ENCODE data around the gene TMEM35A. TPM values are rescaled to one million over a fixed set of nuclear protein-coding genes. Genes with fewer than 3 reads are reported as not detected.

TMEM35A gene
- polyA plus RNA-seq, 3 donors = not detected

DNA sequence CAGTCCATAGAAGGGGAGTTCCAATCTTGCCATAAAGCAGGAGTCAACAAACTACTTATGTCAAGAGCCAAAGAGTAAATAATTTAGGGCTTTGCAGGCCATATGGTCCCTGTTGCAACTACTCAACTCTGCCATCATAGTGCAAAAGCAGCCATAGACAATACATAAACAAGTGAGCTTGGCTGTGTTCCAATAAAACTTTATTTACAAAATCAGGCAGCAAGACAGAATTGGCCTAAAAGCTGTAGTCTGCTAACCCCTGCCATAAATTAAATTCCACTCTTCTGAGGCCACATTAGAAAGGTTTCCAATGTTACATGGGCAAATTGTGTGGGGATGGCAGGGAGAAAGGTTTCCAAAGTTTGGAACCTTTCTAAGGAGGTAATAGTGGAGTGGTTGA is 41.4 kb upstream of the TMEM35A start:
- no peaks in the 10 kb centered on the region for H3K9me3 Mint-ChIP-seq
- H3K9me3 ChIP-seq (replicated peaks in 1 of 2; ENCODE audit: control insufficient read depth in 1 of 2, insufficient read depth in 1 of 2, low read length in 2 of 2) = no peaks in the 10 kb centered on the region
- H3K9ac ChIP-seq (ENCODE audit: insufficient read depth, low read length, poor library complexity, severe bottlenecking) = no peak overlapping the region
- H3K27ac Mint-ChIP-seq = no peak overlapping the region
- no peak for TF ChIP-seq CTCF (IDR thresholded peaks at IDR 0.05)
- H3K27ac ChIP-seq (ENCODE audit: low read depth in 1 of 2, low read length in 2 of 2) = no peak overlapping the region
- no peaks in the 10 kb centered on the region for H4K20me1 ChIP-seq (ENCODE audit: insufficient read depth, low read length)
- H3K36me3 Mint-ChIP-seq = peaks cover 39 to 61% of the 10 kb centered on the region in 2 donors
- no peak overlapping the region for H3K4me2 ChIP-seq (replicated peaks; ENCODE audit: extremely low read depth, low read length, poor library complexity, severe bottlenecking)
- H3K4me3 ChIP-seq (replicated peaks in 1 of 3; ENCODE audit: low read depth in 2 of 3, low read length in 3 of 3) = no peak overlapping the region
- no peak for DNase-seq
- no peaks in the 10 kb centered on the region for H3K79me2 ChIP-seq (ENCODE audit: insufficient read depth, low read length)
- H3K27me3 Mint-ChIP-seq (ENCODE audit: low read depth in 3 of 3) = peaks cover 0 to 7% (median 0%) of the 10 kb centered on the region in 3 donors
- no peak overlapping the region for H2AFZ ChIP-seq (ENCODE audit: insufficient read depth, low read depth, low read length, poor library complexity, severe bottlenecking)
- intact Hi-C loops (cut with micrococcal nuclease) = no loop called here
- H3K4me3 Mint-ChIP-seq = no peak overlapping the region
- peaks cover 47 to 72% of the 10 kb centered on the region in 2 donors for H3K36me3 ChIP-seq (replicated peaks in 1 of 2; ENCODE audit: control insufficient read depth in 1 of 2, insufficient read depth in 2 of 2, low read length in 2 of 2)
- no peaks in the 10 kb centered on the region for H3K27me3 ChIP-seq (ENCODE audit: control insufficient read depth in 2 of 2, insufficient read depth in 2 of 2, low read length in 2 of 2)
- no peaks in the 10 kb centered on the region for H3K4me1 Mint-ChIP-seq
- H3K4me1 ChIP-seq (ENCODE audit: control insufficient read depth in 1 of 2, insufficient read depth in 2 of 2, low read length in 2 of 2) = no peaks in the 10 kb centered on the region

GRCh38 chrX:101040197-101040596 is 38.5 kb upstream of the TMEM35A start:
- H3K27ac Mint-ChIP-seq = no peak overlapping the region
- Histone ChIP-seq H3K79me2 (ENCODE audit: insufficient read depth, low read length) (no peaks in the 10 kb centered on the region), H3K36me3 (replicated peaks in 1 of 2; ENCODE audit: control insufficient read depth in 1 of 2, insufficient read depth in 2 of 2, low read length in 2 of 2) (peaks cover 43 to 66% of the 10 kb centered on the region in 2 donors), H3K4me2 (replicated peaks; ENCODE audit: extremely low read depth, low read length, poor library complexity, severe bottlenecking) (no peak overlapping the region), H3K27ac (ENCODE audit: low read depth in 1 of 2, low read length in 2 of 2) (no peak overlapping the region), H3K9ac (ENCODE audit: insufficient read depth, low read length, poor library complexity, severe bottlenecking) (no peak overlapping the region), H2AFZ (ENCODE audit: insufficient read depth, low read depth, low read length, poor library complexity, severe bottlenecking) (no peak overlapping the region), H4K20me1 (ENCODE audit: insufficient read depth, low read length) (no peaks in the 10 kb centered on the region), H3K4me3 (replicated peaks in 1 of 3; ENCODE audit: low read depth in 2 of 3, low read length in 3 of 3) (no peak overlapping the region), H3K4me1 (ENCODE audit: control insufficient read depth in 1 of 2, insufficient read depth in 2 of 2, low read length in 2 of 2) (no peaks in the 10 kb centered on the region), H3K27me3 (ENCODE audit: control insufficient read depth in 2 of 2, insufficient read depth in 2 of 2, low read length in 2 of 2) (no peaks in the 10 kb centered on the region), H3K9me3 (replicated peaks in 1 of 2; ENCODE audit: control insufficient read depth in 1 of 2, insufficient read depth in 1 of 2, low read length in 2 of 2) (no peaks in the 10 kb centered on the region)
- H3K27me3 Mint-ChIP-seq (ENCODE audit: low read depth in 3 of 3) = peaks cover 0 to 7% (median 0%) of the 10 kb centered on the region in 3 donors
- no CpG with 5 or more reads among the region's 4 CpGs for WGBS (ENCODE audit: insufficient coverage)
- peaks cover 39 to 47% of the 10 kb centered on the region in 2 donors for H3K36me3 Mint-ChIP-seq
- H3K9me3 Mint-ChIP-seq = no peaks in the 10 kb centered on the region
- H3K4me1 Mint-ChIP-seq = no peaks in the 10 kb centered on the region
- no peak for DNase-seq
- no peak overlapping the region for H3K4me3 Mint-ChIP-seq
- intact Hi-C loops (cut with micrococcal nuclease) = no loop called here
- no peak for TF ChIP-seq CTCF (IDR thresholded peaks at IDR 0.05)
